ENCODE data around the gene OTUD7B.

OTUD7B gene

GRCh38 chr1:149899460-149900284 lies 110.9 kb downstream of the OTUD7B start, which contains the start of gene BOLA1 (continued):
- TF ChIP-seq ZNF239 (tag by site-specific recombination; IDR thresholded peaks at IDR 0.05): no peak
- peak; percentile 80 for TF ChIP-seq ZNF629 (tag by site-specific recombination; IDR thresholded peaks at IDR 0.05)
- TF ChIP-seq YY2 (tag by site-specific recombination; IDR thresholded peaks at IDR 0.05): peak; percentile 72
- no peak for TF ChIP-seq WT1 (tag by site-specific recombination; IDR thresholded peaks at IDR 0.05)
- TF ChIP-seq, protein P1, sequence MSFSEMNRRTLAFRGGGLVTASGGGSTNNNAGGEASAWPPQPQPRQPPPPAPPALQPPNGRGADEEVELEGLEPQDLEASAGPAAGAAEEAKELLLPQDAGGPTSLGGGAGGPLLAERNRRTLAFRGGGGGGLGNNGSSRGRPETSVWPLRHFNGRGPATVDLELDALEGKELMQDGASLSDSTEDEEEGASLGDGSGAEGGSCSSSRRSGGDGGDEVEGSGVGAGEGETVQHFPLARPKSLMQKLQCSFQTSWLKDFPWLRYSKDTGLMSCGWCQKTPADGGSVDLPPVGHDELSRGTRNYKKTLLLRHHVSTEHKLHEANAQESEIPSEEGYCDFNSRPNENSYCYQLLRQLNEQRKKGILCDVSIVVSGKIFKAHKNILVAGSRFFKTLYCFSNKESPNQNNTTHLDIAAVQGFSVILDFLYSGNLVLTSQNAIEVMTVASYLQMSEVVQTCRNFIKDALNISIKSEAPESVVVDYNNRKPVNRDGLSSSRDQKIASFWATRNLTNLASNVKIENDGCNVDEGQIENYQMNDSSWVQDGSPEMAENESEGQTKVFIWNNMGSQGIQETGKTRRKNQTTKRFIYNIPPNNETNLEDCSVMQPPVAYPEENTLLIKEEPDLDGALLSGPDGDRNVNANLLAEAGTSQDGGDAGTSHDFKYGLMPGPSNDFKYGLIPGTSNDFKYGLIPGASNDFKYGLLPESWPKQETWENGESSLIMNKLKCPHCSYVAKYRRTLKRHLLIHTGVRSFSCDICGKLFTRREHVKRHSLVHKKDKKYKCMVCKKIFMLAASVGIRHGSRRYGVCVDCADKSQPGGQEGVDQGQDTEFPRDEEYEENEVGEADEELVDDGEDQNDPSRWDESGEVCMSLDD (tag by site-specific recombination; IDR thresholded peaks at IDR 0.05): no peak
- TF ChIP-seq MZF1 (tag by site-specific recombination; IDR thresholded peaks at IDR 0.05; ENCODE audit: borderline replicate concordance): 0 out of 2 replicates have a peak, but pooled peaks have one; percentile 24
- no peak for TF ChIP-seq ZNF785 (tag by site-specific recombination; IDR thresholded peaks at IDR 0.05)
- TF ChIP-seq ZNF792 (tag by site-specific recombination; IDR thresholded peaks at IDR 0.05): no peak
- TF ChIP-seq ZNF394 (tag by site-specific recombination; IDR thresholded peaks at IDR 0.05; ENCODE audit: borderline replicate concordance): peak; percentile 38; the same call in 1 of the 2 replicates
- TF ChIP-seq, protein P2, sequence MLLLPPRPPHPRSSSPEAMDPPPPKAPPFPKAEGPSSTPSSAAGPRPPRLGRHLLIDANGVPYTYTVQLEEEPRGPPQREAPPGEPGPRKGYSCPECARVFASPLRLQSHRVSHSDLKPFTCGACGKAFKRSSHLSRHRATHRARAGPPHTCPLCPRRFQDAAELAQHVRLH (tag by site-specific recombination; IDR thresholded peaks at IDR 0.05): peak; percentile 74
- peak; percentile 63; the same call in 1 of the 2 replicates for TF ChIP-seq KLF10 (tag by site-specific recombination; IDR thresholded peaks at IDR 0.05)
- no peak for TF ChIP-seq ZNF670 (tag by site-specific recombination; IDR thresholded peaks at IDR 0.05; ENCODE audit: low read depth)
- no peak for TF ChIP-seq TCF7L2 (IDR thresholded peaks at IDR 0.05; ENCODE audit: borderline replicate concordance, low read depth, low read length)
- no peak for TF ChIP-seq GLI4 (tag by site-specific recombination; IDR thresholded peaks at IDR 0.05)
- TF ChIP-seq KLF17 (tag by site-specific recombination; IDR thresholded peaks at IDR 0.05): peak; percentile 28; the same call in 1 of the 2 replicates
- no peak for TF ChIP-seq ZNF10 (tag by site-specific recombination; IDR thresholded peaks at IDR 0.05)
- peak; percentile 98 for TF ChIP-seq ZNF76 (tag by site-specific recombination; IDR thresholded peaks at IDR 0.05; ENCODE audit: borderline replicate concordance, low read depth)
- TF ChIP-seq ZNF544 (tag by site-specific recombination; IDR thresholded peaks at IDR 0.05): no peak
- peak; percentile 99 for TF ChIP-seq ZBTB17 (tag by site-specific recombination; IDR thresholded peaks at IDR 0.05)
- TF ChIP-seq, protein P3, sequence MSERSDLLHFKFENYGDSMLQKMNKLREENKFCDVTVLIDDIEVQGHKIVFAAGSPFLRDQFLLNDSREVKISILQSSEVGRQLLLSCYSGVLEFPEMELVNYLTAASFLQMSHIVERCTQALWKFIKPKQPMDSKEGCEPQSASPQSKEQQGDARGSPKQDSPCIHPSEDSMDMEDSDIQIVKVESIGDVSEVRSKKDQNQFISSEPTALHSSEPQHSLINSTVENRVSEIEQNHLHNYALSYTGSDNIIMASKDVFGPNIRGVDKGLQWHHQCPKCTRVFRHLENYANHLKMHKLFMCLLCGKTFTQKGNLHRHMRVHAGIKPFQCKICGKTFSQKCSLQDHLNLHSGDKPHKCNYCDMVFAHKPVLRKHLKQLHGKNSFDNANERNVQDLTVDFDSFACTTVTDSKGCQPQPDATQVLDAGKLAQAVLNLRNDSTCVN (tag by site-specific recombination; optimal IDR thresholded peaks at IDR 0.05): peak; percentile 42
- peak; percentile 49 for TF ChIP-seq KLF16 (tag by site-specific recombination; IDR thresholded peaks at IDR 0.05)
- no peak for TF ChIP-seq ZNF148 (tag by site-specific recombination; IDR thresholded peaks at IDR 0.05; ENCODE audit: borderline replicate concordance)
- TF ChIP-seq BCL11B (tag by site-specific recombination; IDR thresholded peaks at IDR 0.05; ENCODE audit: low read depth): no peak
- TF ChIP-seq SP2 (tag by site-specific recombination; IDR thresholded peaks at IDR 0.05): peak; percentile 64
- TF ChIP-seq ZNF423 (tag by site-specific recombination; IDR thresholded peaks at IDR 0.05): no peak
- TF ChIP-seq ZNF701 (tag by site-specific recombination; IDR thresholded peaks at IDR 0.05): no peak
- TF ChIP-seq PATZ1 (tag by site-specific recombination; IDR thresholded peaks at IDR 0.05): 0 out of 2 replicates have a peak, but pooled peaks have one; percentile 21
- peak; percentile 73 for TF ChIP-seq GLIS1 (tag by site-specific recombination; IDR thresholded peaks at IDR 0.05)
- TF ChIP-seq ZEB2 (tag by site-specific recombination; IDR thresholded peaks at IDR 0.05): peak; percentile 68; the same call in 1 of the 2 replicates
